ENCODE results near the gene NUDT16. TPM values are rescaled to one million over a fixed set of nuclear protein-coding genes. Genes with fewer than 3 reads are reported as not detected.

The NUDT16 gene
- total RNA-seq (2022) (42.0 and 43.3 TPM in 2 replicates), Bru-seq, nascent RNA (percentile 91 among the genes with signal in this experiment), BruChase-seq, experiment 1, labeled RNA remaining after a 6-hour chase (percentile 98 among the genes with signal in this experiment), BruChase-seq, experiment 2, labeled RNA remaining after a 2-hour chase (percentile 97 among the genes with signal in this experiment)
- long read RNA-seq, full-length matches to known transcripts = 8 of 18 reads
- long read RNA-seq, partial matches to known transcripts = 0 of 18 reads
- long read RNA-seq, other reads (novel, unspliced or antisense) = 10 of 18 reads

GRCh38 chr3:131381445-131382291 lies at the start of gene NUDT16:
Gene NUDT16 (plus strand): TSS chr3:131381774. CDS start chr3:131381805, 31 bp downstream.
- TF ChIP-seq CTCF (IDR thresholded peaks at IDR 0.05; ENCODE audit: unreplicated experiment) = no peak
- Mint-ChIP-seq H3K27me3 (ENCODE audit: unreplicated experiment) (no peaks in the 10 kb centered on the region), H3K36me3 (ENCODE audit: insufficient read depth, unreplicated experiment) (peaks cover 25% of the 10 kb centered on the region), H3K9me3 (ENCODE audit: low read depth, unreplicated experiment) (no peaks in the 10 kb centered on the region), H3K27ac (ENCODE audit: unreplicated experiment) (peak within 1 kb of the TSS; percentile 78), H3K4me1 (ENCODE audit: low read depth, unreplicated experiment) (peaks cover 23% of the 10 kb centered on the region), H3K4me3 (ENCODE audit: low read depth, unreplicated experiment) (peak within 1 kb of the TSS; percentile 84)
- CTCF ChIA-PET = interaction anchor here (0.6 to 1.6 kb wide), 6 partner anchors 10 to 488 kb away, joined by 3 to 7 read pairs (median 4); partner anchors contain the start of gene ATP2C1
- TSS peak; percentile 50 for BruUV-seq (replicated peaks)
- intact Hi-C loops (cut with micrococcal nuclease; ENCODE audit: unreplicated experiment) = loop anchor here (2.0 kb wide), 1 partner anchor 21 kb away; no protein-coding TSS in a partner anchor
- peak; percentile 100 for DNase-seq

GRCh38 chr3:131338948-131339640 lies 42.5 kb upstream of the NUDT16 start:
- H3K27me3 Mint-ChIP-seq (ENCODE audit: unreplicated experiment) = no peaks in the 10 kb centered on the region
- no peak for TF ChIP-seq CTCF (IDR thresholded peaks at IDR 0.05; ENCODE audit: unreplicated experiment)
- H3K9me3 Mint-ChIP-seq (ENCODE audit: low read depth, unreplicated experiment) = peaks cover 7% of the 10 kb centered on the region
- intact Hi-C loops (cut with micrococcal nuclease; ENCODE audit: unreplicated experiment) = no loop called here
- H3K27ac Mint-ChIP-seq (ENCODE audit: unreplicated experiment) = no peak overlapping the region
- H3K4me3 Mint-ChIP-seq (ENCODE audit: low read depth, unreplicated experiment) = no peak overlapping the region
- no peaks in the 10 kb centered on the region for H3K4me1 Mint-ChIP-seq (ENCODE audit: low read depth, unreplicated experiment)
- CTCF ChIA-PET = interaction anchor here (1.0 kb wide), 1 partner anchor 10 kb away, joined by 3 read pairs; no protein-coding TSS in a partner anchor
- H3K36me3 Mint-ChIP-seq (ENCODE audit: insufficient read depth, unreplicated experiment) = no peaks in the 10 kb centered on the region
- no peak for DNase-seq
- no TSS peak for BruUV-seq (replicated peaks)

- intact Hi-C loops (cut with micrococcal nuclease; ENCODE audit: unreplicated experiment) = no loop called here
- no peak overlapping the region for H3K27ac Mint-ChIP-seq (ENCODE audit: unreplicated experiment)
These were observed 39.8 kb upstream of the NUDT16 start for GRCh38 chr3:131341761-131342160.

More at GRCh38 chr3:131341761-131342160, 39.8 kb upstream of the NUDT16 start:
- no peak for TF ChIP-seq CTCF (IDR thresholded peaks at IDR 0.05; ENCODE audit: unreplicated experiment)
- CTCF ChIA-PET = no interaction called here
- H3K27me3 Mint-ChIP-seq (ENCODE audit: unreplicated experiment) = no peaks in the 10 kb centered on the region
- no peak overlapping the region for H3K4me3 Mint-ChIP-seq (ENCODE audit: low read depth, unreplicated experiment)
- DNase-seq = no peak
- no peaks in the 10 kb centered on the region for H3K36me3 Mint-ChIP-seq (ENCODE audit: insufficient read depth, unreplicated experiment)
- H3K4me1 Mint-ChIP-seq (ENCODE audit: low read depth, unreplicated experiment) = no peaks in the 10 kb centered on the region
- no TSS peak for BruUV-seq (replicated peaks)
- peaks cover 14% of the 10 kb centered on the region for H3K9me3 Mint-ChIP-seq (ENCODE audit: low read depth, unreplicated experiment)

Measured in Calu3 (cell line).